H1 (cell line): ENCODE data around the gene AIFM2. TPM values are rescaled to one million over a fixed set of nuclear protein-coding genes. Genes with fewer than 3 reads are reported as not detected.

Experiments
- ATF3 ChIP-seq: IDR thresholded peaks from 2 replicates; pipeline ENCODE4 v1.6.1; 2011; ENCODE audit warnings: low read depth, mild to moderate bottlenecking, low read length; ENCODE audit not compliant: insufficient read depth
- CHD7 ChIP-seq: fragments of 300-600 bp; sonication (generic); IDR thresholded peaks from 2 replicates; pipeline ENCODE4 v1.7.1; 2012; ENCODE audit warnings: low read length, moderate library complexity, mild to moderate bottlenecking, inconsistent platforms; ENCODE audit not compliant: insufficient replicate concordance
- EP300 ChIP-seq, 2 experiments: IDR thresholded peaks; 1 replicate in 1 of 2; 2 replicates in 1 of 2; pipeline ENCODE4 v1.6.1; 2011 to 2012; ENCODE audit warnings: low read depth in 2 of 2, low read length in 2 of 2, mild to moderate bottlenecking in 2 of 2, borderline replicate concordance in 1 of 2, inconsistent platforms in 1 of 2, moderate library complexity in 1 of 2
- EZH2 ChIP-seq: fragments of 200-600 bp; sonication (generic); IDR thresholded peaks from 2 replicates; pipeline ENCODE4 v1.7.1; 2012; ENCODE audit warnings: low read depth, mild to moderate bottlenecking, moderate library complexity, low read length, inconsistent platforms; ENCODE audit not compliant: severe bottlenecking
- KDM1A ChIP-seq: fragments of 200-600, 300-600 bp; sonication (generic); IDR thresholded peaks from 2 replicates; pipeline ENCODE4 v1.7.1; 2016; ENCODE audit warnings: mild to moderate bottlenecking, low read length, borderline replicate concordance
- PHF8 ChIP-seq: fragments of 200-600 bp; sonication (generic); conservative IDR thresholded peaks from 2 replicates; pipeline ENCODE4 v1.7.1; 2012; ENCODE audit warnings: low read depth, mild to moderate bottlenecking, inconsistent platforms, low read length, moderate library complexity
- TBP ChIP-seq: IDR thresholded peaks from 2 replicates; pipeline ENCODE4 v1.6.1; 2011; ENCODE audit warnings: low read depth, low read length, improper control_type of control experiment
- USF2 ChIP-seq: IDR thresholded peaks from 2 replicates; pipeline ENCODE4 v1.6.1; 2011; ENCODE audit warnings: low read length, improper control_type of control experiment
- polyA plus RNA-seq, 7 experiments: library from polyadenylated mRNA; depleted of rRNA in 3 of 7; stranded (reverse) in 5 of 7; unstranded in 2 of 7; fragments of >200 nt in 5 of 7; fragments of 200-250 nt in 2 of 7; gene quantifications; 1 replicate in 5 of 7; 2 replicates in 1 of 7; 4 replicates in 1 of 7; pipeline versions ENCODE4 v1.2.1 to v1.2.3, GENCODE V29; 2011 to 2013; ENCODE audit warnings: missing spikeins in 2 of 7, mixed read lengths in 2 of 7
- total RNA-seq: library from RNA; stranded (reverse); fragmentation: NEBNext Ultra II Directional; extraction: Animal tissue kit (Norgen Biotek cat#: 25700); gene quantifications from 2 replicates; pipeline ENCODE4 v1.2.1, GENCODE V29; 2021

Gene AIFM2
- total and polyA plus RNA-seq, 2 of the 8 experiments (the other 6 are each of a cell fraction or from before 2014, with no cell fraction given): 4.0 TPM

GRCh38 chr10:70174058-70174741 lies 41.6 kb upstream of the AIFM2 start (continued):
- TF ChIP-seq CHD7 (no peak), KDM1A (no peak), USF2 (no peak), PHF8 (no peak), ATF3 (no peak), EP300 (IDR thresholded peaks at IDR 0.05; ENCODE audit: borderline replicate concordance in 1 of 2, low read depth in 2 of 2, low read length in 2 of 2) (no peak), TBP (no peak), EZH2 (no peak)
